H1 (cell line): ENCODE measurements around the gene SNX25. TPM values are rescaled to one million over a fixed set of nuclear protein-coding genes. Genes with fewer than 3 reads are reported as not detected.

Source experiments
- ASH2L ChIP-seq: fragments of 200-600, 300-600 bp; sonication (generic); IDR thresholded peaks from one replicate; pipeline ENCODE4 v1.7.1; 2017; ENCODE audit warnings: low read length
- ATF2 ChIP-seq: IDR thresholded peaks from 2 replicates; pipeline ENCODE4 v1.6.1; 2012; ENCODE audit warnings: low read length, inconsistent platforms
- BACH1 ChIP-seq: IDR thresholded peaks from 2 replicates; pipeline ENCODE4 v1.6.1; 2012; ENCODE audit warnings: low read length, improper control_type of control experiment
- BCL11A ChIP-seq, 2 experiments: IDR thresholded peaks; one replicate each; pipeline ENCODE4 v1.6.1; 2011; ENCODE audit warnings: low read depth in 2 of 2, low read length in 2 of 2, mild to moderate bottlenecking in 2 of 2
- CEBPB ChIP-seq: IDR thresholded peaks from 2 replicates; pipeline ENCODE4 v1.6.1; 2012; ENCODE audit warnings: low read depth, low read length
- CHD1 ChIP-seq: IDR thresholded peaks from 2 replicates; pipeline ENCODE4 v1.6.1; 2012; ENCODE audit warnings: low read depth, low read length, improper control_type of control experiment
- CREB1 ChIP-seq: IDR thresholded peaks from 2 replicates; pipeline ENCODE4 v1.6.1; 2012; ENCODE audit warnings: inconsistent platforms
- CTBP2 ChIP-seq: IDR thresholded peaks from 2 replicates; pipeline ENCODE4 v1.7.0; 2011; ENCODE audit warnings: borderline replicate concordance, mild to moderate bottlenecking, moderate library complexity, mixed read lengths, low read length; ENCODE audit not compliant: insufficient read depth, insufficient read length
- CTCF ChIP-seq, 3 experiments: IDR thresholded peaks; 1 replicate in 2 of 3; 2 replicates in 1 of 3; pipeline versions ENCODE4 v1.5.1 to v1.6.1; 2011; ENCODE audit warnings: low read length in 3 of 3, mild to moderate bottlenecking in 3 of 3, inconsistent platforms in 2 of 3, low read depth in 1 of 3, moderate library complexity in 1 of 3; ENCODE audit not compliant: insufficient read depth in 1 of 3; ENCODE audit errors: control extremely low read depth in 1 of 3
- GABPA ChIP-seq: IDR thresholded peaks from 2 replicates; pipeline ENCODE4 v1.6.1; 2011; ENCODE audit warnings: mild to moderate bottlenecking, low read length, moderate library complexity, borderline replicate concordance; ENCODE audit not compliant: insufficient read depth
- HDAC2 ChIP-seq, 2 experiments: fragments of 300-600 bp in 1 of 2; sonication (generic) in 1 of 2; IDR thresholded peaks; 2 replicates each; pipeline ENCODE4 v1.6.1; 2011 to 2012; ENCODE audit warnings: low read depth in 2 of 2, low read length in 2 of 2, mild to moderate bottlenecking in 2 of 2, moderate library complexity in 2 of 2, borderline replicate concordance in 1 of 2, inconsistent platforms in 1 of 2
- MAX ChIP-seq: IDR thresholded peaks from 2 replicates; pipeline ENCODE4 v1.6.1; 2012; ENCODE audit warnings: inconsistent platforms
- NRF1 ChIP-seq: IDR thresholded peaks from 2 replicates; pipeline ENCODE4 v1.6.1; 2011; ENCODE audit warnings: mild to moderate bottlenecking, low read depth, low read length, improper control_type of control experiment
- POLR2A ChIP-seq, 2 experiments: IDR thresholded peaks; 1 replicate in 1 of 2; 2 replicates in 1 of 2; pipeline ENCODE4 v1.6.1; 2011; ENCODE audit warnings: low read depth in 2 of 2, low read length in 2 of 2, mild to moderate bottlenecking in 2 of 2; ENCODE audit errors: control extremely low read depth in 1 of 2
- POU5F1 ChIP-seq: IDR thresholded peaks from 2 replicates; pipeline ENCODE4 v1.6.1; 2011; ENCODE audit warnings: low read depth, mild to moderate bottlenecking, low read length, moderate library complexity
- SAP30 ChIP-seq: fragments of 300-600 bp; sonication (generic); IDR thresholded peaks from 2 replicates; pipeline ENCODE4 v1.7.1; 2012; ENCODE audit warnings: low read length, moderate library complexity, mild to moderate bottlenecking, inconsistent platforms; ENCODE audit not compliant: insufficient read depth, insufficient replicate concordance
- SIX5 ChIP-seq: IDR thresholded peaks from 2 replicates; pipeline ENCODE4 v1.6.1; 2011; ENCODE audit warnings: mild to moderate bottlenecking, low read depth, low read length
- SP4 ChIP-seq: IDR thresholded peaks from 2 replicates; pipeline ENCODE4 v1.6.1; 2012; ENCODE audit warnings: low read length, inconsistent platforms
- SRF ChIP-seq: IDR thresholded peaks from 2 replicates; pipeline ENCODE4 v1.6.1; 2011; ENCODE audit warnings: mild to moderate bottlenecking, low read depth, low read length, moderate library complexity
- TAF1 ChIP-seq: IDR thresholded peaks from 2 replicates; pipeline ENCODE4 v1.6.1; 2011; ENCODE audit warnings: mild to moderate bottlenecking, low read depth, low read length
- YY1 ChIP-seq: IDR thresholded peaks from 2 replicates; pipeline ENCODE4 v1.6.1; 2011; ENCODE audit warnings: low read depth, mild to moderate bottlenecking, low read length
- polyA plus RNA-seq, 7 experiments: library from polyadenylated mRNA; depleted of rRNA in 3 of 7; stranded (reverse) in 5 of 7; unstranded in 2 of 7; fragments of >200 nt in 5 of 7; fragments of 200-250 nt in 2 of 7; gene quantifications; 1 replicate in 5 of 7; 2 replicates in 1 of 7; 4 replicates in 1 of 7; pipeline versions ENCODE4 v1.2.1 to v1.2.3, GENCODE V29; 2011 to 2013; ENCODE audit warnings: missing spikeins in 2 of 7, mixed read lengths in 2 of 7
- total RNA-seq: library from RNA; stranded (reverse); fragmentation: NEBNext Ultra II Directional; extraction: Animal tissue kit (Norgen Biotek cat#: 25700); gene quantifications from 2 replicates; pipeline ENCODE4 v1.2.1, GENCODE V29; 2021

The SNX25 gene
- total and polyA plus RNA-seq, 2 of the 8 experiments (the other 6 are each of a cell fraction or from before 2014, with no cell fraction given), result 5.4 to 19.9 TPM

- no peak; the same call in 1 of the 2 replicates for TF ChIP-seq MAX
- no peak for TF ChIP-seq CEBPB
- TF ChIP-seq CREB1, result no peak
- no peak for TF ChIP-seq SAP30
- TF ChIP-seq CTBP2, result no peak
- peak; percentile 61 to 76 (median 69) for TF ChIP-seq CTCF (IDR thresholded peaks at IDR 0.05; ENCODE audit: control extremely low read depth in 1 of 3, insufficient read depth in 1 of 3, low read depth in 1 of 3, low read length in 3 of 3)
- TF ChIP-seq HDAC2 (IDR thresholded peaks at IDR 0.05; ENCODE audit: borderline replicate concordance in 1 of 2, low read depth in 2 of 2, low read length in 2 of 2), result no peak
- peak; percentile 47; the same call in 1 of the 2 replicates for TF ChIP-seq YY1
- no peak for TF ChIP-seq BACH1
- TF ChIP-seq CHD1, result no peak
- TF ChIP-seq SIX5, result no peak
- TF ChIP-seq BCL11A (IDR thresholded peaks at IDR 0.05; ENCODE audit: low read depth in 2 of 2, low read length in 2 of 2), result no peak
- TF ChIP-seq ATF2, result no peak
- no peak for TF ChIP-seq TAF1
- TF ChIP-seq NRF1, result no peak
- no peak for TF ChIP-seq ASH2L
- no peak for TF ChIP-seq SP4
- no peak for TF ChIP-seq SRF
- TF ChIP-seq POLR2A (IDR thresholded peaks at IDR 0.05; ENCODE audit: control extremely low read depth in 1 of 2, low read depth in 2 of 2, low read length in 2 of 2), result no peak
- TF ChIP-seq POU5F1, result no peak
- TF ChIP-seq GABPA, result no peak
Measured at GRCh38 chr4:185304944-185305690, 95.7 kb downstream of the SNX25 start (continued).
